Endothelial cell of umbilical vein (primary cell): Measurements from ENCODE around the gene NFKB1. TPM values are rescaled to one million over a fixed set of nuclear protein-coding genes. Genes with fewer than 3 reads are reported as not detected.

Source experiments
- BruUV-seq: library from RNA; stranded (reverse); fragments of 400-500 nt; replicated peaks from 2 replicates; lab custom pipeline; 2021; lab: Mats Ljungman, UMichigan
- CTCF ChIA-PET: fragments of 300-600, 350-600 bp; sonication (Branson Sonifier 250); formaldehyde crosslinking; loops from one replicate; lab custom pipeline; 2021; ENCODE audit warnings: antibody characterized with exemption, inconsistent platforms; lab: Charles Lee
- POLR2A ChIA-PET: fragments of 300-600, 350-600 bp; sonication (Branson Sonifier 250); formaldehyde crosslinking; loops from one replicate; lab custom pipeline; 2021; ENCODE audit warnings: antibody characterized with exemption, inconsistent platforms; lab: Charles Lee
- DNase-seq: peaks from one replicate; pipeline ENCODE4 v3.0.0-alpha.2; 2011; ENCODE audit warnings: low read depth, low spot score
- FAIRE-seq: peaks from 2 replicates; lab custom pipeline; 2011; peaks lifted over from hg19 to GRCh38; lab: Jason Lieb, UNC
- H2AFZ ChIP-seq: 2 replicates; pipeline ENCODE4 v1.6.0; 2012; ENCODE audit warnings: low read depth, low read length, control low read depth, inconsistent platforms
- H3K27ac ChIP-seq: 2 replicates; pipeline ENCODE4 v1.5.1; 2011; ENCODE audit warnings: low read depth, mild to moderate bottlenecking, control low read depth, low read length, moderate library complexity; ENCODE audit not compliant: insufficient read depth
- H3K27me3 ChIP-seq, 2 experiments: 2 replicates each; pipeline versions ENCODE4 v1.6.0 to v1.6.1; 2011; ENCODE audit warnings: low read length in 2 of 2, mixed read lengths in 1 of 2; ENCODE audit not compliant: control insufficient read depth in 2 of 2, insufficient read depth in 2 of 2
- H3K36me3 ChIP-seq, 2 experiments: 2 replicates in 1 of 2; 3 replicates in 1 of 2; pipeline ENCODE4 v1.5.1; 2011; ENCODE audit warnings: low read length in 2 of 2, mild to moderate bottlenecking in 1 of 2, moderate library complexity in 1 of 2; ENCODE audit not compliant: control insufficient read depth in 2 of 2, insufficient read depth in 2 of 2; ENCODE audit errors: extremely low read depth in 1 of 2
- H3K4me1 ChIP-seq: 3 replicates; pipeline ENCODE4 v1.5.1; 2011; ENCODE audit warnings: mild to moderate bottlenecking, low read length; ENCODE audit not compliant: control insufficient read depth, insufficient read depth; ENCODE audit errors: extremely low read depth
- H3K4me2 ChIP-seq: 2 replicates; pipeline ENCODE4 v1.6.1; 2011; ENCODE audit warnings: low read length, control low read depth, mixed read lengths; ENCODE audit not compliant: insufficient read depth
- H3K4me3 ChIP-seq, 3 experiments: fragments of 200-600 bp in 1 of 3; sonication (generic), shearing (Covaris generic) in 1 of 3; replicated peaks in 1 of 3; 2 replicates each; pipeline ENCODE4 v1.5.1; 2011 to 2016; ENCODE audit warnings: control low read depth in 3 of 3, low read length in 3 of 3, mild to moderate bottlenecking in 2 of 3, inconsistent platforms in 1 of 3, low read depth in 1 of 3, moderate library complexity in 1 of 3; ENCODE audit not compliant: insufficient read depth in 1 of 3
- H3K79me2 ChIP-seq: 2 replicates; pipeline ENCODE4 v1.6.0; 2012; ENCODE audit warnings: low read length, inconsistent platforms; ENCODE audit not compliant: control insufficient read depth, insufficient read depth
- H3K9ac ChIP-seq: replicated peaks from 2 replicates; pipeline ENCODE3; 2011; ENCODE audit warnings: low read length, control low read depth; ENCODE audit not compliant: insufficient read depth; ENCODE audit errors: extremely low read depth
- H3K9me1 ChIP-seq: replicated peaks from 3 replicates; pipeline ENCODE4 v1.6.0; 2011; ENCODE audit warnings: mild to moderate bottlenecking, low read length; ENCODE audit not compliant: control insufficient read depth, insufficient read depth; ENCODE audit errors: extremely low read depth
- H3K9me3 ChIP-seq: replicated peaks from 2 replicates; pipeline ENCODE4 v1.5.1; 2012; ENCODE audit warnings: low read length, inconsistent platforms; ENCODE audit not compliant: control insufficient read depth, insufficient read depth
- H4K20me1 ChIP-seq: replicated peaks from 2 replicates; pipeline ENCODE3; 2011; ENCODE audit warnings: mild to moderate bottlenecking, low read length; ENCODE audit not compliant: control insufficient read depth, insufficient read depth; ENCODE audit errors: extremely low read depth
- EZH2 ChIP-seq: IDR thresholded peaks from 2 replicates; pipeline ENCODE4 v1.6.1; 2012; ENCODE audit warnings: borderline replicate concordance, low read depth, mild to moderate bottlenecking, moderate library complexity, low read length, inconsistent platforms; ENCODE audit not compliant: severe bottlenecking
- FOS ChIP-seq: IDR thresholded peaks from 2 replicates; pipeline ENCODE4 v1.6.1; 2011; ENCODE audit warnings: mild to moderate bottlenecking, low read length, moderate library complexity, borderline replicate concordance; ENCODE audit not compliant: insufficient read depth
- GATA2 ChIP-seq: IDR thresholded peaks from 2 replicates; pipeline ENCODE4 v1.7.0; 2011; ENCODE audit warnings: low read depth, mild to moderate bottlenecking, moderate library complexity, mixed read lengths, low read length; ENCODE audit not compliant: insufficient read length, insufficient read depth
- JUN ChIP-seq: IDR thresholded peaks from 2 replicates; pipeline ENCODE4 v1.6.1; 2011; ENCODE audit warnings: borderline replicate concordance, low read depth; ENCODE audit not compliant: insufficient read length, insufficient read depth
- MYC ChIP-seq: IDR thresholded peaks from one replicate; pipeline ENCODE4 v1.6.1; 2011; ENCODE audit warnings: mild to moderate bottlenecking, low read depth, low read length
- POLR2A ChIP-seq: IDR thresholded peaks from 2 replicates; pipeline ENCODE4 v1.6.1; 2012; ENCODE audit warnings: low read depth, mild to moderate bottlenecking, control low read depth, low read length
- POLR2AphosphoS5 ChIP-seq: IDR thresholded peaks from 2 replicates; pipeline ENCODE4 v1.6.1; 2012; ENCODE audit warnings: low read depth, mild to moderate bottlenecking, control low read depth, low read length, moderate library complexity; ENCODE audit not compliant: insufficient read depth
- dilution Hi-C: fragments of 300-500 bp; cut with MboI; formaldehyde crosslinking; loops from one replicate; pipeline ENCODE4 v1.15.0; 2019; ENCODE audit warnings: low sequenced_read_pairs; ENCODE audit not compliant: extremely low pct_ligation_motif_present
- intact Hi-C: fragments of 100-400 bp; cut with micrococcal nuclease; formaldehyde crosslinking; loops from one replicate; pipeline ENCODE4 v1.10.0; 2022
- polyA plus RNA-seq, 4 experiments: library from polyadenylated mRNA; depleted of rRNA in 3 of 4; stranded (reverse) in 3 of 4; unstranded in 1 of 4; fragments of >200 nt; gene quantifications; 2 replicates each; pipeline versions ENCODE4 v1.2.1 to v1.2.3, GENCODE V29; 2011 to 2012; ENCODE audit warnings: missing spikeins in 1 of 4
- total RNA-seq: library from RNA; stranded (reverse); gene quantifications from 2 replicates; pipeline ENCODE4 v1.2.3, GENCODE V29; 2021
- TF ChIP-seq, protein P1 (sequence below), 2 donors: IDR thresholded peaks; 1 replicate in 1 of 2; 2 replicates in 1 of 2; pipeline ENCODE4 v1.5.1; 2011; ENCODE audit warnings: low read length in 2 of 2, mild to moderate bottlenecking in 2 of 2, moderate library complexity in 2 of 2, control low read depth in 1 of 2, inconsistent platforms in 1 of 2, low read depth in 1 of 2; ENCODE audit not compliant: insufficient read depth in 1 of 2; ENCODE audit errors: extremely low read depth in 1 of 2
- TF ChIP-seq, protein P2 (sequence below): IDR thresholded peaks from 2 replicates; pipeline ENCODE4 v1.6.1; 2011; ENCODE audit not compliant: insufficient read depth, insufficient read length

NFKB1 gene
- total and polyA plus RNA-seq, 2 donors (not counting 3 experiments of a cell fraction or from before 2014, with no cell fraction given) = 21.3 to 41.4 TPM

DNA sequence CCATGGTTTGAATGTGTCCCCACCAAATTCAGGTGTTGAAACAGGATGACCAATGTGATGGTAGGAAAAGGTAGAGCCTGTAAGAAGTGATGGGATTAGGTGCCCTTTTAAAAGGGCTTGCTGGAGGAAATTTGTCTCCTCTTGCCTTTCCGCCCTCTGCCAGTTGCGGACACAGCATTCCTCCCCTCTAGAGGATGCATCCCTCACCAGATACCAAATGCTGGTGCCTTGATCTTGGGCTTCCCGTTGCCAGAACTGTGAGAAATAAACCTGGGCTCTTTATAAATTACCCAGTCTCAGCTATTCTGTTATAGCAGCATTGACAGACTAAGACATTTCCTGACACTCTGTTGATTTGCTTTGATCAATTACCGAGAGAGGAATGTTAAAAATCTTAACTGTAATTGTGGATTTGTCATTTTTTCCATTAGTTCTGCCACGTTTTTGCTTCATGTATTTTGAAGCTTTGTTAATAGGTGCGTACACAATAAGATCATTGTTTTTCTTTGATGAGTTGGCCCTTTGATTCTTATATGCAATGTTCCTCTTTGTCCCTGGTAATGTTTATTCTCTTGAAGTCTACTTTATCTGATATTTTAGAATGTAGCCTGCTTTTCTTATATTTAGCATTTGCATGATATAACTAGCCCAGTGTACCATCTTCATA lies 13.3 kb downstream of the NFKB1 start:
- Histone ChIP-seq H3K4me2 (no peak overlapping the region), H3K79me2 (peaks cover 82% of the 10 kb centered on the region), H3K4me3 (no peak overlapping the region), H3K9me3 (no peaks in the 10 kb centered on the region), H3K9ac (no peak overlapping the region), H3K27ac (no peak overlapping the region), H3K36me3 (no peaks in the 10 kb centered on the region), H3K9me1 (no peaks in the 10 kb centered on the region), H4K20me1 (peaks cover 7% of the 10 kb centered on the region), H2AFZ (no peak overlapping the region), H3K4me1 (no peaks in the 10 kb centered on the region), H3K27me3 (no peaks in the 10 kb centered on the region)
- TF ChIP-seq, protein P1, sequence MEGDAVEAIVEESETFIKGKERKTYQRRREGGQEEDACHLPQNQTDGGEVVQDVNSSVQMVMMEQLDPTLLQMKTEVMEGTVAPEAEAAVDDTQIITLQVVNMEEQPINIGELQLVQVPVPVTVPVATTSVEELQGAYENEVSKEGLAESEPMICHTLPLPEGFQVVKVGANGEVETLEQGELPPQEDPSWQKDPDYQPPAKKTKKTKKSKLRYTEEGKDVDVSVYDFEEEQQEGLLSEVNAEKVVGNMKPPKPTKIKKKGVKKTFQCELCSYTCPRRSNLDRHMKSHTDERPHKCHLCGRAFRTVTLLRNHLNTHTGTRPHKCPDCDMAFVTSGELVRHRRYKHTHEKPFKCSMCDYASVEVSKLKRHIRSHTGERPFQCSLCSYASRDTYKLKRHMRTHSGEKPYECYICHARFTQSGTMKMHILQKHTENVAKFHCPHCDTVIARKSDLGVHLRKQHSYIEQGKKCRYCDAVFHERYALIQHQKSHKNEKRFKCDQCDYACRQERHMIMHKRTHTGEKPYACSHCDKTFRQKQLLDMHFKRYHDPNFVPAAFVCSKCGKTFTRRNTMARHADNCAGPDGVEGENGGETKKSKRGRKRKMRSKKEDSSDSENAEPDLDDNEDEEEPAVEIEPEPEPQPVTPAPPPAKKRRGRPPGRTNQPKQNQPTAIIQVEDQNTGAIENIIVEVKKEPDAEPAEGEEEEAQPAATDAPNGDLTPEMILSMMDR (IDR thresholded peaks at IDR 0.05; ENCODE audit: extremely low read depth in 1 of 2, insufficient read depth in 1 of 2, low read depth in 1 of 2, low read length in 2 of 2) = no peak
- no peak for TF ChIP-seq MYC
- TF ChIP-seq JUN = no peak
- TF ChIP-seq POLR2A = no peak
- TF ChIP-seq POLR2AphosphoS5 = no peak
- no peak for TF ChIP-seq FOS
- no peak for TF ChIP-seq EZH2
- TF ChIP-seq GATA2 = no peak
- TF ChIP-seq, protein P2, sequence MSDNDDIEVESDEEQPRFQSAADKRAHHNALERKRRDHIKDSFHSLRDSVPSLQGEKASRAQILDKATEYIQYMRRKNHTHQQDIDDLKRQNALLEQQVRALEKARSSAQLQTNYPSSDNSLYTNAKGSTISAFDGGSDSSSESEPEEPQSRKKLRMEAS = no peak
- DNase-seq = no peak
- dilution Hi-C loops = no loop called here
- CTCF ChIA-PET = no interaction called here
- FAIRE-seq = peak; percentile 28
- intact Hi-C loops = no loop called here
- POLR2A ChIA-PET = no interaction called here
- BruUV-seq = no TSS peak
